ENCODE measurements around the gene GJA9.
A peak's percentile ranks its signal among the peaks of the same experiment; 100 is the strongest.

GJA9 gene

GRCh38 chr1:38888423-38889333 lies 7.3 kb upstream of the GJA9 start:
- FAIRE-seq (no peak), DNase-seq (ENCODE audit: insufficient read length, low spot score) (no peak)
- no peak for TF ChIP-seq POLR2A (IDR thresholded peaks at IDR 0.05; ENCODE audit: low read depth, low read length)
- no peak for TF ChIP-seq POLR2AphosphoS5 (IDR thresholded peaks at IDR 0.05; ENCODE audit: low read depth, low read length)

DNA sequence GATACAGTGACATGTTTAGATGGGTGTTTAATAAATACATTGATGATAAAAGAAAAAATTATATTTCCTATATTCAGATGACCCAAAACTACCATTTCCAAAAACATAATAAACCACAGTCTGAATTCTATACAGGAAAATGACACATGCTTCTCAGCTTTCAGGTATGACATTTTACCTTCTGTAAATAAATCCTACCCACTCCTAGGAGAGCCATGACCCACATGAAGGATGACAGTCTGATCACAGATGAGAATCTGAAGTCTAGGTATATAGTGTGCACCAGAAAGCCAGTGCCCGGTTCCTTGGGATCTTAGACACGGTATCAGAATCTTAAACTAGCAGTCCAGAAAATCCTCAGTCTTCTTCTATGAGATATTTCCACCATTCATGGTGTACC lies 3.7 kb upstream of the GJA9 start:
- no peak for TF ChIP-seq PAX5 (IDR thresholded peaks at IDR 0.05; ENCODE audit: insufficient read depth, low read length, severe bottlenecking)
- no peak for TF ChIP-seq TAF1 (IDR thresholded peaks at IDR 0.05; ENCODE audit: low read depth, low read length)
- no peak for TF ChIP-seq POLR2A (IDR thresholded peaks at IDR 0.05; ENCODE audit: low read depth, low read length)
- no peak for TF ChIP-seq POLR2AphosphoS5 (IDR thresholded peaks at IDR 0.05; ENCODE audit: low read depth, low read length)
- TF ChIP-seq SPI1 (IDR thresholded peaks at IDR 0.05; ENCODE audit: low read depth, low read length), result no peak
- TF ChIP-seq POU2F2 (IDR thresholded peaks at IDR 0.05; ENCODE audit: low read depth, low read length), result no peak
- FAIRE-seq (no peak), DNase-seq (ENCODE audit: insufficient read length, low spot score) (no peak)

- FAIRE-seq, result no peak
- no peak for DNase-seq (ENCODE audit: insufficient read length, low spot score)
- TF ChIP-seq PAX5 (IDR thresholded peaks at IDR 0.05; ENCODE audit: insufficient read depth, low read length, severe bottlenecking) (no peak), TAF1 (IDR thresholded peaks at IDR 0.05; ENCODE audit: low read depth, low read length) (no peak), POU2F2 (IDR thresholded peaks at IDR 0.05; ENCODE audit: low read depth, low read length) (no peak), POLR2A (IDR thresholded peaks at IDR 0.05; ENCODE audit: low read depth, low read length) (no peak)
These were observed 5.6 kb downstream of the GJA9 start for GRCh38 chr1:38875811-38876210.

GRCh38 chr1:38873027-38873969 lies 8.1 kb downstream of the GJA9 start, which contains the start of gene MYCBP:
MYCBP (minus strand) TSS chr1:38873348; CDS start chr1:38873305, 43 bp downstream.
- peak; percentile 97 for DNase-seq (ENCODE audit: insufficient read length, low spot score)
- FAIRE-seq, result peak; percentile 99
- TF ChIP-seq POLR2AphosphoS5 (IDR thresholded peaks at IDR 0.05; ENCODE audit: low read depth, low read length) (peak; percentile 72), TAF1 (IDR thresholded peaks at IDR 0.05; ENCODE audit: low read depth, low read length) (peak; percentile 36; the same call in 1 of the 2 replicates), PAX5 (IDR thresholded peaks at IDR 0.05; ENCODE audit: insufficient read depth, low read length, severe bottlenecking) (no peak), POLR2A (IDR thresholded peaks at IDR 0.05; ENCODE audit: low read depth, low read length) (peak; percentile 57; the same call in 1 of the 2 replicates), POU2F2 (IDR thresholded peaks at IDR 0.05; ENCODE audit: low read depth, low read length) (peak; percentile 66; the same call in 1 of the 2 replicates), SPI1 (IDR thresholded peaks at IDR 0.05; ENCODE audit: low read depth, low read length) (peak; percentile 48; the same call in 1 of the 2 replicates)

DNA sequence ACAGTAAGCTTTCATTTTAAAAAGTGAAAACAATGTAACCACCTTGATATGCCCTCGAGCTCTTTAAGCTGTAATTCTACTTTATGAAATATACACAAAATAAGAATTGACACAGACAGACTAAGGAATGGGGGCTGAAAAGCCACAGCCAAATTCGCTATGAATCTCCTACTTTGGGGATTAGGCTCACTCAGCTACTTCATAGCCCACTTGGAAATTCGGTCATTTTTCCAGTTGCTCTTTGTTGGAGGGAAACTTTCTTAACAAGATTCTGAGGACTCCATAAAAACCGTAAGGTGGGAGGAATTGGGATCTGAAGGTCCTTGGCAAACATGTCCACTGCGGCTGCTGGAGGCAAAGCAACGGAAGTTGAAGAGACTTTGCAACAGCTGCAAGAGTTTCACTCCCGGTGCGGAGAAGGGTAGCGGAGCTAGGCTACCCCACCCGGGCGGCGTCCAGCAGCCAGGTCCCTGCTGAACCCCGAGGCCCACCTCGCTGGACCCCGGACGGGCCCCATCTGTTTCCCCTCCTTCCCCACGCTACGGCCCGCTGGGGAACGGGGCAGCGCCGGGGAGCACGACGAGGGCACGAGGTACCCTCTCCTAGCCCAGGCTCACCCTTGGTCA lies 8.9 kb downstream of the GJA9 start:
- DNase-seq (ENCODE audit: insufficient read length, low spot score) (peak; percentile 42), FAIRE-seq (peak; percentile 73)
- no peak; the same call in 1 of the 2 replicates for TF ChIP-seq SPI1 (IDR thresholded peaks at IDR 0.05; ENCODE audit: low read depth, low read length)
- no peak for TF ChIP-seq POLR2AphosphoS5 (IDR thresholded peaks at IDR 0.05; ENCODE audit: low read depth, low read length)
- no peak for TF ChIP-seq TAF1 (IDR thresholded peaks at IDR 0.05; ENCODE audit: low read depth, low read length)
- TF ChIP-seq POLR2A (IDR thresholded peaks at IDR 0.05; ENCODE audit: low read depth, low read length), result no peak
- TF ChIP-seq PAX5 (IDR thresholded peaks at IDR 0.05; ENCODE audit: insufficient read depth, low read length, severe bottlenecking), result no peak
- TF ChIP-seq POU2F2 (IDR thresholded peaks at IDR 0.05; ENCODE audit: low read depth, low read length), result no peak

- DNase-seq (ENCODE audit: insufficient read length, low spot score) (no peak), FAIRE-seq (no peak)
- TF ChIP-seq TAF1 (IDR thresholded peaks at IDR 0.05; ENCODE audit: low read depth, low read length) (no peak), POU2F2 (IDR thresholded peaks at IDR 0.05; ENCODE audit: low read depth, low read length) (no peak), POLR2A (IDR thresholded peaks at IDR 0.05; ENCODE audit: low read depth, low read length) (no peak), POLR2AphosphoS5 (IDR thresholded peaks at IDR 0.05; ENCODE audit: low read depth, low read length) (no peak), SPI1 (IDR thresholded peaks at IDR 0.05; ENCODE audit: low read depth, low read length) (no peak), PAX5 (IDR thresholded peaks at IDR 0.05; ENCODE audit: insufficient read depth, low read length, severe bottlenecking) (no peak)
These were observed 10.4 kb downstream of the GJA9 start for GRCh38 chr1:38870996-38871395.

DNA sequence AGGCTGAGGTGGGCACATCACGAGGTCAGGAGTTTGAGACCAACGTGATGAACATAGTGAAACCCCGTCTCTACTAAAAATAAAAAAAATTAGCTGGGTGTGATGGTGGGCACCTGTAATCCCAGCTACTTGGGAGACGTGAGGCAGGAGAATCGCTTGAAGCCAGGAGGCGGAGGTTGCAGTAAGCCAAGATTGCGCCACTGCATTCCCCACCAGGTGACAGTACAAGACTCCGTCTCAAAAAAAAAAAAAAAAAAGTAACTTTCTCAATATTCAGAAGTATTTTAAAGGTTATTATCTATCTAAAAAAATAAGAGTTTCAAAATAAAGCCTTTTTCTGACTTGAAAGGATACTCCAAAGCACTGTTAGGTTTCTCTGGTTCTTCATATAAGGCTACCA lies 14.2 kb downstream of the GJA9 start:
- no peak for FAIRE-seq
- no peak for TF ChIP-seq PAX5 (IDR thresholded peaks at IDR 0.05; ENCODE audit: insufficient read depth, low read length, severe bottlenecking)
- no peak for TF ChIP-seq SPI1 (IDR thresholded peaks at IDR 0.05; ENCODE audit: low read depth, low read length)
- no peak for TF ChIP-seq POLR2A (IDR thresholded peaks at IDR 0.05; ENCODE audit: low read depth, low read length)
- no peak for TF ChIP-seq POLR2AphosphoS5 (IDR thresholded peaks at IDR 0.05; ENCODE audit: low read depth, low read length)
- no peak for TF ChIP-seq POU2F2 (IDR thresholded peaks at IDR 0.05; ENCODE audit: low read depth, low read length)
- no peak for TF ChIP-seq TAF1 (IDR thresholded peaks at IDR 0.05; ENCODE audit: low read depth, low read length)

DNA sequence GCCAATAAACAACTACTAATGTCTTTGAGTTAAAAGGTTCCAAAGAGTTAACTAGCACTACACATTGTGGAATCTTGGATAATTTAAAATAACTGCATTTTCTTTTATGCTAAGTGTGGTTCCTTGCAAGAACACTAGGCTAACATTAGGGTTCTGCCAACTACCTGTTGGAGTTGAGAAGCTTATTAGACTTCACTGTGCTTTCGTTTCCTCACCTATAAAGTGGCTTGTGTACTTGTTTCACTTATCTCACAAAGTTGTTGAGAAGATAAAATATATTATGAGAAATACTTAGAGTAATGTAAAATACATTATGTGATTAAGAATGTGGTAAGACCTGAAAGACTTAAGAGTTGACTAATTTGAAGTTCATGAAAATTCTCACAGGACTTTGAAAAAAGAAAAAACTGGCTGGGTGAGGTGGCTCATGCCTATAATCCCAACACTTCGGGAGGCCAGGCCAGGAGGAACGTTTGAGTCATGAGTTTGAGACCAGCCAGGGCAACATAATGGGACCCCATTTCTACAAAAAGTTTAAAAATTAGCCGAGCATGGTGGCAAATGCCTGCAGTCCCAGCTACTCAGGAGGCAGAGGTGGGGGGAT lies 16.2 kb downstream of the GJA9 start:
- FAIRE-seq (no peak), DNase-seq (ENCODE audit: insufficient read length, low spot score) (no peak)
- no peak for TF ChIP-seq PAX5 (IDR thresholded peaks at IDR 0.05; ENCODE audit: insufficient read depth, low read length, severe bottlenecking)
- no peak for TF ChIP-seq SPI1 (IDR thresholded peaks at IDR 0.05; ENCODE audit: low read depth, low read length)
- no peak for TF ChIP-seq TAF1 (IDR thresholded peaks at IDR 0.05; ENCODE audit: low read depth, low read length)
- no peak for TF ChIP-seq POLR2AphosphoS5 (IDR thresholded peaks at IDR 0.05; ENCODE audit: low read depth, low read length)
- TF ChIP-seq POLR2A (IDR thresholded peaks at IDR 0.05; ENCODE audit: low read depth, low read length), result no peak
- no peak for TF ChIP-seq POU2F2 (IDR thresholded peaks at IDR 0.05; ENCODE audit: low read depth, low read length)

More for the DNA sequence above, 14.2 kb downstream of the GJA9 start:
- no peak for DNase-seq (ENCODE audit: insufficient read length, low spot score)

Data from GM12891 (cell line).